GM04504 (cell line): ENCODE data around the gene JPT2.

Experiments used
- DNase-seq: peaks from one replicate; pipeline ENCODE4 v3.0.0-alpha.2; 2012; ENCODE audit warnings: low read depth

The JPT2 gene

GRCh38 chr16:1651974-1652312 is 26.1 kb upstream of the JPT2 start:
- no peak for DNase-seq

GRCh38 chr16:1653023-1653422 is 25.1 kb upstream of the JPT2 start:
- DNase-seq = no peak

- DNase-seq = no peak
These were observed 23.4 kb upstream of the JPT2 start for GRCh38 chr16:1654505-1655268.

GRCh38 chr16:1655269-1655807 is 22.7 kb upstream of the JPT2 start:
- DNase-seq = no peak

GRCh38 chr16:1655909-1656807 is 21.9 kb upstream of the JPT2 start:
- no peak for DNase-seq

GRCh38 chr16:1656808-1657617 is 21.1 kb upstream of the JPT2 start:
- DNase-seq = no peak

GRCh38 chr16:1657841-1658240 is 20.2 kb upstream of the JPT2 start:
- no peak for DNase-seq

- DNase-seq = no peak
These were observed 19.0 kb upstream of the JPT2 start for GRCh38 chr16:1659031-1659430.

- no peak for DNase-seq
These were observed 16.3 kb upstream of the JPT2 start for GRCh38 chr16:1661826-1662225.

- DNase-seq = no peak
These were observed 15.5 kb upstream of the JPT2 start for GRCh38 chr16:1662543-1662942.

GRCh38 chr16:1665829-1666228 is 12.2 kb upstream of the JPT2 start:
- DNase-seq = no peak

- DNase-seq = no peak
These were observed 11.8 kb upstream of the JPT2 start for GRCh38 chr16:1666316-1666715.

GRCh38 chr16:1667271-1667670 is 10.8 kb upstream of the JPT2 start:
- DNase-seq = no peak

GRCh38 chr16:1667916-1668315 is 10.2 kb upstream of the JPT2 start:
- DNase-seq = no peak

GRCh38 chr16:1668612-1669319 is 9.3 kb upstream of the JPT2 start:
- no peak for DNase-seq

- DNase-seq = no peak
These were observed 8.4 kb upstream of the JPT2 start for GRCh38 chr16:1669698-1670097.

- DNase-seq = no peak
These were observed 7.7 kb upstream of the JPT2 start for GRCh38 chr16:1670371-1670770.

- no peak for DNase-seq
These were observed 7.2 kb upstream of the JPT2 start for GRCh38 chr16:1670866-1671265.

GRCh38 chr16:1673424-1674151 is 4.5 kb upstream of the JPT2 start:
- DNase-seq = no peak

GRCh38 chr16:1674306-1674705 is 3.8 kb upstream of the JPT2 start:
- no peak for DNase-seq
